Tibial artery (tissue), 4 donors: ENCODE data around the gene HSFX4.
"Not testable (repeated sequence)": the region's sequence is repeated elsewhere in the genome, so short reads cannot be mapped to it uniquely, and the experiment has no call there.

ENCODE experiments used
- DNase-seq, 2 donors: peaks; one replicate each; pipeline ENCODE4 v3.0.0-alpha.2; 2019
- H3K27ac ChIP-seq, 2 donors: fragments of 200-600 bp; sonication (generic) in 1 of 2; 1 replicate in 1 of 2; 2 replicates in 1 of 2; pipeline ENCODE4 v1.5.1; 2018 to 2019; ENCODE audit warnings: mild to moderate bottlenecking in 1 of 2
- H3K27me3 ChIP-seq, 2 donors: fragments of 200-600 bp; sonication (generic) in 1 of 2; one replicate each; pipeline versions ENCODE4 v1.5.1 to v1.6.0; 2016 to 2019
- H3K36me3 ChIP-seq, 3 donors: fragments of 200-600 bp; sonication (generic) in 2 of 3; one replicate each; pipeline ENCODE4 v1.5.1; 2016 to 2019; ENCODE audit warnings: mild to moderate bottlenecking in 2 of 3
- H3K4me1 ChIP-seq, 4 donors: fragments of 200-600 bp; sonication (generic) in 2 of 4; 1 replicate in 3 of 4; 2 replicates in 1 of 4; pipeline ENCODE4 v1.5.1; 2016 to 2019
- H3K4me3 ChIP-seq, 2 donors: fragments of 200-600 bp; sonication (generic) in 1 of 2; 1 replicate in 1 of 2; 2 replicates in 1 of 2; pipeline ENCODE4 v1.5.1; 2018 to 2019; ENCODE audit warnings: mild to moderate bottlenecking in 2 of 2
- H3K9me3 ChIP-seq, 3 donors: fragments of 200-600 bp; sonication (generic) in 1 of 3; one replicate each; pipeline ENCODE4 v1.5.1; 2016 to 2019
- intact Hi-C: fragments of 100-400 bp; cut with DNase I; formaldehyde crosslinking; loops from one replicate; pipeline ENCODE4 v1.15.0; 2023; ENCODE audit warnings: low total_unique reads
- TF ChIP-seq, protein P1 (sequence below), 2 experiments: fragments of 200-600 bp in 1 of 2; fragments of 450-650 bp in 1 of 2; IDR thresholded peaks; one replicate each; pipeline ENCODE4 v1.5.1; 2017 to 2019; ENCODE audit warnings: antibody characterized with exemption in 2 of 2, mild to moderate bottlenecking in 1 of 2, moderate library complexity in 1 of 2

The HSFX4 gene

DNA sequence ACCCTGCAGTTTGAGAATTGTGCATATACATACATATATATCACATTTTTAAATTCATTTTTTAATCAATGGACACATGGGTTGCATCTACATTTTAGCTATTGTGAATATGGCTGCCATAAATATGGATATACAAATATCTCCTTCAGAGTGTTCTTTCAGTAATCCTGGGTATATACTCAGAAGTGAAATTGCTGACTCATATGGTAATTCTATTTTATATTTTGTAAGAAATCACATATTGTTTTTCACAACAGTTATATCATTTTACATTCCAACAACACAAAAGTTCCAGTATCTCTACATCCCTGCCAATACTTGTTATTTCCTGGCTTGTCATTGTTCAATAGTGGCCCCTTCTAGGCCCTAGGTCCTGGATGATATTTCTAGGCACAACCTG lies 20.6 kb upstream of the HSFX4 start:
- TF ChIP-seq, protein P1, sequence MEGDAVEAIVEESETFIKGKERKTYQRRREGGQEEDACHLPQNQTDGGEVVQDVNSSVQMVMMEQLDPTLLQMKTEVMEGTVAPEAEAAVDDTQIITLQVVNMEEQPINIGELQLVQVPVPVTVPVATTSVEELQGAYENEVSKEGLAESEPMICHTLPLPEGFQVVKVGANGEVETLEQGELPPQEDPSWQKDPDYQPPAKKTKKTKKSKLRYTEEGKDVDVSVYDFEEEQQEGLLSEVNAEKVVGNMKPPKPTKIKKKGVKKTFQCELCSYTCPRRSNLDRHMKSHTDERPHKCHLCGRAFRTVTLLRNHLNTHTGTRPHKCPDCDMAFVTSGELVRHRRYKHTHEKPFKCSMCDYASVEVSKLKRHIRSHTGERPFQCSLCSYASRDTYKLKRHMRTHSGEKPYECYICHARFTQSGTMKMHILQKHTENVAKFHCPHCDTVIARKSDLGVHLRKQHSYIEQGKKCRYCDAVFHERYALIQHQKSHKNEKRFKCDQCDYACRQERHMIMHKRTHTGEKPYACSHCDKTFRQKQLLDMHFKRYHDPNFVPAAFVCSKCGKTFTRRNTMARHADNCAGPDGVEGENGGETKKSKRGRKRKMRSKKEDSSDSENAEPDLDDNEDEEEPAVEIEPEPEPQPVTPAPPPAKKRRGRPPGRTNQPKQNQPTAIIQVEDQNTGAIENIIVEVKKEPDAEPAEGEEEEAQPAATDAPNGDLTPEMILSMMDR (IDR thresholded peaks at IDR 0.05), result no peak
- H3K4me1 ChIP-seq, result no peaks in the 10 kb centered on the region
- no peak overlapping the region for H3K4me3 ChIP-seq
- no peak overlapping the region for H3K27ac ChIP-seq
- peaks cover 0 to 4% (median 0%) of the 10 kb centered on the region in 3 donors for H3K9me3 ChIP-seq
- intact Hi-C loops, result no loop called here
- DNase-seq, result no peak
- H3K27me3 ChIP-seq, result no peaks in the 10 kb centered on the region
- H3K36me3 ChIP-seq, result no peaks in the 10 kb centered on the region

DNA sequence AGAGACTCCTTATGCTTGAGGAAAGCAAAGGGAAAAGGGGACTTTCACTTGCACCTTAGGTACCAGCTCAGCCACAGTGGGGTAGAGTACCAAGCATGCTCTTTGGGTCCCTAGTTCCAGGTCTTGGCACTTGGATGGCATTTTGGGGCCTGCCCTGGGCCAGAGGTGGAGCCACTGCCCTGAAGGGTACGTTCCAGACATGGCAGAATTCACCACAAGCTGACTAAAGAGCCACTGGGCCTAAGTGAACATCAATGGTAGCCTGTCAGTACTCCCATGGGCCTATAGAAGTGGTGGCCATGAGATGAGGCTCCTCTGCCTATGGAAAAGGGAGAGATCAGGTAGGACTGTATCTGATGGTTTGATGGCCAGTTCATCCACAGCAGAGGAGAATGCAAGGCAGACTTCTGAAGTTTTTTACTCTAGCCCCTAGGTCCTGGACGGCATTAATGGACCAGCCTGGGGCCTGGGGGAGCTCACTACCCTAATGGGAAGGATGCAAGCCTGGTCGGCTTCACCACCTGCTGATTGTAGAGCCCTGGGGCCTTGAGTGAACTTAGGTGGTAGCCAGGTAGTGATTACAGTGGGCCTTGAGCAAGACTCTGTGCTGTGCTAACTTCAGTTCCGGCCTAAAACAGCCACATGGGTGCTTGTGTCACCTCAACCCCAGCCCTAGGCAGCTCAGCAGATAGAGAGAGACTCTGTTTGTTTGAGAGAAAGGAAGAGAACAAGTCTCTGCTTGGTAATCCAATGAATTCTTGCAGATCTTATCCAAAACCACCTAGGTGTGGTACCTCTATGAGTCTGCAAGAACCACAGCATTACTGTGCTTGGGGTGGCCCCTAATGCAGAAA lies 19.8 kb upstream of the HSFX4 start:
- Histone ChIP-seq H3K4me1 (no peaks in the 10 kb centered on the region), H3K9me3 (peaks cover 0 to 4% (median 0%) of the 10 kb centered on the region in 3 donors), H3K27ac (no peak overlapping the region), H3K36me3 (no peaks in the 10 kb centered on the region), H3K27me3 (no peaks in the 10 kb centered on the region), H3K4me3 (no peak overlapping the region)
- intact Hi-C loops, result no loop called here
- DNase-seq, result no peak
- TF ChIP-seq, protein P1 (IDR thresholded peaks at IDR 0.05), result no peak

GRCh38 chrX:149910178-149910695 lies 19.1 kb upstream of the HSFX4 start:
- TF ChIP-seq, protein P1 (IDR thresholded peaks at IDR 0.05), result no peak
- intact Hi-C loops, result no loop called here
- Histone ChIP-seq H3K27me3 (no peaks in the 10 kb centered on the region), H3K36me3 (no peaks in the 10 kb centered on the region), H3K4me1 (no peaks in the 10 kb centered on the region), H3K9me3 (peaks cover 0 to 4% (median 0%) of the 10 kb centered on the region in 3 donors), H3K27ac (no peak overlapping the region), H3K4me3 (no peak overlapping the region)
- DNase-seq, result no peak

DNA sequence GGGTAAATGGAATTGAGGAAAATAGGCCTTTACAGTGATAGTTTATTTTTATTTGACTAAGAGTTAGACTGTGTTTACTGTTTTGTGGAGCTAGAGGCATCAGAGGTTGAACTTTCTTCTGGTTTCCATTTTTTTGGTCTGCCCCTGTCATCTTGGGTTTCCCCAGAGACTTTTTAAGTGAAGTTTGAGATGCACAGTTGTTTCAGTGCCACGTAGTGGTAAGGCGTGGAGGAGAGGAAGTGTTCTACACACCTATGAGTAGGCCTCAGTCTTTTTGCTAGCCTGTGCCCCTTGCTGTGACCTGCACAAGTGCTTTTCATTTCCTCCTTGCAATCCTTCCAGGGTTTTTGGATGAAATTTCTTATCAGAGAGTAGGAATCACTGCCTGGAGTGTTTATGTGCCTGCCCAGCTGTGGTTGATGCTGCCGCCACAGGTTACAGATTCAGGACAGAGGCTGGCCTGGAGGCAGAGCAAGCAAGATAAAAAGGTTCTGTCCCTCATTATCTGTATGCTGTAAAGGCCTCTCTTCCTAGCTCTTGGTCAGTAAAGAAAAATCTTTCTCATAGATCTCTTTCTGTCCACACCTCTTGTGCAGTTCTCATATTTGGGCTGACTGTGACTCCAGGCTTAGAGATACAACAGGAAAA lies 12.5 kb upstream of the HSFX4 start:
- intact Hi-C loops, result no loop called here
- Histone ChIP-seq H3K27ac (no peak overlapping the region), H3K9me3 (peaks cover 0 to 4% (median 0%) of the 10 kb centered on the region in 3 donors), H3K4me3 (no peak overlapping the region), H3K4me1 (no peaks in the 10 kb centered on the region), H3K36me3 (no peaks in the 10 kb centered on the region), H3K27me3 (no peaks in the 10 kb centered on the region)
- TF ChIP-seq, protein P1 (IDR thresholded peaks at IDR 0.05), result no peak
- no peak for DNase-seq

DNA sequence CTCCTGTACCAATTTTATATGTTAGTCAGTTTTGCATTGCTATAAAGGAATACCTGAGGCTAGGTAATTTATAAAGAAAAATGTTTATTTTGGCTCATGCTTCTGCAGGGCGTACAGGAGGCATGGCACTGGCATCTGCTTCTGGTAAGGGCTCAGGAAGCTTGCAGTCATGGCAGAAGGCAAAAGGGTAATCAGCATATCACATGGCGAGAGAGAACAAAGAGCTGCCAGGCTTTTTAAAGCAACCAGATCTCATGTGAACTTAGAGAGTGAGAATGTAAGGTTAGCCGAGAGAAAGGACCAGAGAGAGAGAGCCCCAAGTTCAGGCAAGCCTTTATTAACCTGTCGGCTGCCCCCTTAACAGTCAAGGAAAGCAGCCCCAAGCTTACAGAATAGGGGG lies 5.5 kb upstream of the HSFX4 start:
- H3K4me1 ChIP-seq, H3K4me3 ChIP-seq, H3K36me3 ChIP-seq, H3K27ac ChIP-seq, H3K9me3 ChIP-seq, DNase-seq, intact Hi-C loops, H3K27me3 ChIP-seq: not testable (repeated sequence)

- H3K27me3 ChIP-seq, H3K36me3 ChIP-seq, H3K9me3 ChIP-seq, intact Hi-C loops, H3K4me1 ChIP-seq, H3K4me3 ChIP-seq, DNase-seq, H3K27ac ChIP-seq: not testable (repeated sequence)
Observed at GRCh38 chrX:149924434-149924833, 4.9 kb upstream of the HSFX4 start.

- H3K27ac ChIP-seq, intact Hi-C loops, H3K9me3 ChIP-seq, H3K4me3 ChIP-seq, DNase-seq, H3K36me3 ChIP-seq, H3K27me3 ChIP-seq, H3K4me1 ChIP-seq: not testable (repeated sequence)
Observed at GRCh38 chrX:149927245-149927963, 2.0 kb upstream of the HSFX4 start.

DNA sequence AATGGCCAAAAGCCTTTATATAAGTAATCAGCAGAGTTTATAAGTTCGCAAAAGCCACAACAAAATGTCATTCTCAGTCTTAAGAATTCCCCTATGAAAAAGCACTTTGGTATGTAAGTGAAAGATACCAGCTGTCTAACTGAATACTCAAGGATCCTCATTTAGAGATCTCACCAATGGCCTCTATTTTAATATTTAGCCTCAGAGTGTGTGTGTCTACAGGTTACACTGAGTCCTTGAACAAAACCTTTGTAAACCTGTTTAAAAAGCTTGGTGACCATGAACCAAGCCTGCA lies 1.5 kb upstream of the HSFX4 start:
- H3K36me3 ChIP-seq, intact Hi-C loops, H3K4me3 ChIP-seq, H3K9me3 ChIP-seq, H3K4me1 ChIP-seq, H3K27ac ChIP-seq, DNase-seq, H3K27me3 ChIP-seq: not testable (repeated sequence)

DNA sequence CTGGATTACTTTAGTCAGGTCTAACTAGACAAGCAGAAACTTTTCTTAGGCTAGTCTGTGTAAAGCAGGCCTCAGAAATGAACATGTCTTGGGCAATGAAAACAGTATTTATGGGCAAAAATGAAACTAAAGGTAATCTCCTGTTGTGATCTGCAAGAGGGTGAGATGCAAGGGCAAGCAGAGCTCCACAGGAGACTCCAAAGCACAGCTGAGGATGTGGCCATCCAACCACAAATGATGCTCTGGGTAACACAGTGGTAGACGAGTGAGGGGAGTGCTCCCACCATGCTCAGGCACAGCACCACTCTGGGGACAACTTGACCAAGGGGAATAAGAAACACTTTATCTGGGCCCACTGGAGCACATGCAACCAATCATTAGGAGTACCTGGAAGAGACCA lies 738 bp upstream of the HSFX4 start:
- intact Hi-C loops, H3K36me3 ChIP-seq, H3K4me3 ChIP-seq, H3K4me1 ChIP-seq, H3K27ac ChIP-seq, DNase-seq, H3K9me3 ChIP-seq, H3K27me3 ChIP-seq: not testable (repeated sequence)
